GM23248 (cell line): ENCODE data around the gene LSAMP.

ENCODE experiments used
- EZH2 ChIP-seq: fragments of 200-600 bp; sonication (generic); IDR thresholded peaks from 2 replicates; pipeline ENCODE4 v1.6.1; 2018; ENCODE audit warnings: antibody characterized with exemption, mild to moderate bottlenecking; ENCODE audit not compliant: insufficient read depth, poor library complexity, severe bottlenecking
- EZH2phosphoT487 ChIP-seq: fragments of 200-600 bp; sonication (generic); IDR thresholded peaks from 2 replicates; pipeline ENCODE4 v1.6.1; 2018; ENCODE audit warnings: antibody characterized with exemption, moderate library complexity, mild to moderate bottlenecking, low read depth; ENCODE audit not compliant: insufficient read depth

GRCh38 chr3:116423374-116423773, 21.9 kb downstream of the LSAMP start:
- TF ChIP-seq EZH2 (no peak), EZH2phosphoT487 (no peak)
